MCF 10A (cell line): ENCODE results near the gene ABCA6. TPM values are rescaled to one million over a fixed set of nuclear protein-coding genes. Genes with fewer than 3 reads are reported as not detected.

Source experiments
- BruUV-seq: library from RNA; stranded (reverse); fragments of 400-500 nt; replicated peaks from 2 replicates; lab custom pipeline; 2021; lab: Mats Ljungman, UMichigan
- CTCF ChIA-PET: fragments of 300-600 bp; sonication (Branson Sonifier 250); formaldehyde crosslinking; extraction: SDS; loops from one replicate; lab custom pipeline; 2021; ENCODE audit warnings: antibody characterized with exemption, inconsistent platforms; lab: Yijun Ruan, JAX
- POLR2A ChIA-PET: fragments of 300-600, 350-650 bp; sonication (Branson Sonifier 250); formaldehyde crosslinking; extraction: SDS; loops from one replicate; lab custom pipeline; 2020; ENCODE audit warnings: antibody characterized with exemption, inconsistent platforms; lab: Yijun Ruan, JAX
- DNase-seq: peaks from one replicate; pipeline ENCODE4 v3.0.0-alpha.2; 2018; ENCODE audit not compliant: unreplicated experiment
- H3K27ac Mint-ChIP-seq: one replicate; pipeline ENCODE4 v1.8.0; 2022; ENCODE audit warnings: mild to moderate bottlenecking, low read depth, mixed read lengths; ENCODE audit not compliant: unreplicated experiment
- H3K27me3 Mint-ChIP-seq: one replicate; pipeline ENCODE4 v1.8.0; 2022; ENCODE audit warnings: mixed read lengths; ENCODE audit not compliant: insufficient read depth, unreplicated experiment
- H3K36me3 Mint-ChIP-seq: one replicate; pipeline ENCODE4 v1.8.0; 2022; ENCODE audit warnings: mild to moderate bottlenecking, moderate library complexity, mixed read lengths; ENCODE audit not compliant: insufficient read depth, unreplicated experiment
- H3K4me1 Mint-ChIP-seq: one replicate; pipeline ENCODE4 v1.8.0; 2022; ENCODE audit warnings: mixed read lengths; ENCODE audit not compliant: insufficient read depth, unreplicated experiment
- H3K4me3 Mint-ChIP-seq: one replicate; pipeline ENCODE4 v1.8.0; 2022; ENCODE audit warnings: mild to moderate bottlenecking, moderate library complexity, mixed read lengths; ENCODE audit not compliant: unreplicated experiment
- H3K9me3 Mint-ChIP-seq: one replicate; pipeline ENCODE4 v1.8.0; 2022; ENCODE audit warnings: mixed read lengths; ENCODE audit not compliant: unreplicated experiment
- CTCF ChIP-seq: fragments of 200-600 bp; IDR thresholded peaks from one replicate; pipeline ENCODE4 v1.8.0; 2022; ENCODE audit warnings: antibody characterized with exemption, mild to moderate bottlenecking; ENCODE audit not compliant: unreplicated experiment
- intact Hi-C: fragments of 100-400 bp; cut with micrococcal nuclease; formaldehyde crosslinking; loops from 2 replicates; pipeline ENCODE4 v1.14.1; 2022
- microRNA-seq: library from miRNA; unstranded; fragments of <30 nt; microRNA quantifications from one replicate; pipeline ENCODE4 v1.2.0, GENCODE V29; 2022
- total RNA-seq: library from RNA; stranded (reverse); gene quantifications from 2 replicates; pipeline ENCODE4 v1.2.3, GENCODE V29; 2022

Gene ABCA6
- total RNA-seq, 1 experiment from 2014 or later: 34.5 TPM

DNA sequence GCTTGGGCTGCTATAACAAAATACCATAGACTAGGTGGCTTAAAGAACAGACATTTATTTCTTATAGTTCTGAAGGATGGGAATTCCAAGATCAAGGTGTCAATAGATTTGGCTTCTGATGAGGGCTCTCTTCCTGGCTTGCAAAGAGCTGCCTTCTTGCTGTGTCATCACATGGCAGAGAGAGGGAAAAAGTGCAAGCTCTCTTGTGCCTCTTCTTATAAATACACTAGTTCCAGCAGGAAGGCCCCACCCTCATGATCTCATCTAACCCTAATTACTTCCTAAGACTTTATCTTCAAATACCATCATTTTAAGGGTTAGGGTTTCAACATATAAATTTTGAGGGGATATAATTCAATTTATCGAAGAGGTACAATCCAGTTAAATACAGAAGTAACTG lies 111.5 kb downstream of the ABCA6 start:
- BruUV-seq: no TSS peak
- Mint-ChIP-seq H3K36me3 (peaks cover 18% of the 10 kb centered on the region), H3K4me3 (no peak overlapping the region), H3K27me3 (no peaks in the 10 kb centered on the region), H3K4me1 (no peaks in the 10 kb centered on the region), H3K9me3 (no peaks in the 10 kb centered on the region), H3K27ac (no peak overlapping the region)
- POLR2A ChIA-PET: interaction anchor here (1.2 kb wide), 2 partner anchors 37 to 163 kb away, joined by 3 read pairs; no protein-coding TSS in a partner anchor
- CTCF ChIA-PET: interaction anchor here (0.6 kb wide), 1 partner anchor 62 kb away, joined by 3 read pairs; no protein-coding TSS in a partner anchor
- no peak for DNase-seq
- intact Hi-C loops: no loop called here
- no peak for TF ChIP-seq CTCF

Small RNAs within 50 kb of the gene (microRNA-seq; reads per million reads assigned to microRNA genes)
- not detected for gene MIR4524A
- gene MIR4524B: not detected

Other genes starting within 250 kb of the ABCA6 start
- 0.81 and 1.5 TPM in 2 replicates for gene ABCA8, start 186.5 kb downstream of the ABCA6 start, total RNA-seq
- gene ABCA9, start 81.0 kb downstream of the ABCA6 start, total RNA-seq: 4.5 and 7.8 TPM in 2 replicates
- 18.3 and 24.7 TPM in 2 replicates for gene ABCA10, start 86.9 kb upstream of the ABCA6 start, total RNA-seq
- 7.6 and 9.6 TPM in 2 replicates for gene ABCA5, start 185.2 kb upstream of the ABCA6 start, total RNA-seq